ENCODE data around the gene AMDHD2. TPM values are rescaled to one million over a fixed set of nuclear protein-coding genes. Genes with fewer than 3 reads are reported as not detected.

Gene AMDHD2
- total and polyA plus RNA-seq, 2 of the 13 experiments (the other 11 are each of a cell fraction or from before 2014, with no cell fraction given), result 33.5 to 39.1 TPM

DNA sequence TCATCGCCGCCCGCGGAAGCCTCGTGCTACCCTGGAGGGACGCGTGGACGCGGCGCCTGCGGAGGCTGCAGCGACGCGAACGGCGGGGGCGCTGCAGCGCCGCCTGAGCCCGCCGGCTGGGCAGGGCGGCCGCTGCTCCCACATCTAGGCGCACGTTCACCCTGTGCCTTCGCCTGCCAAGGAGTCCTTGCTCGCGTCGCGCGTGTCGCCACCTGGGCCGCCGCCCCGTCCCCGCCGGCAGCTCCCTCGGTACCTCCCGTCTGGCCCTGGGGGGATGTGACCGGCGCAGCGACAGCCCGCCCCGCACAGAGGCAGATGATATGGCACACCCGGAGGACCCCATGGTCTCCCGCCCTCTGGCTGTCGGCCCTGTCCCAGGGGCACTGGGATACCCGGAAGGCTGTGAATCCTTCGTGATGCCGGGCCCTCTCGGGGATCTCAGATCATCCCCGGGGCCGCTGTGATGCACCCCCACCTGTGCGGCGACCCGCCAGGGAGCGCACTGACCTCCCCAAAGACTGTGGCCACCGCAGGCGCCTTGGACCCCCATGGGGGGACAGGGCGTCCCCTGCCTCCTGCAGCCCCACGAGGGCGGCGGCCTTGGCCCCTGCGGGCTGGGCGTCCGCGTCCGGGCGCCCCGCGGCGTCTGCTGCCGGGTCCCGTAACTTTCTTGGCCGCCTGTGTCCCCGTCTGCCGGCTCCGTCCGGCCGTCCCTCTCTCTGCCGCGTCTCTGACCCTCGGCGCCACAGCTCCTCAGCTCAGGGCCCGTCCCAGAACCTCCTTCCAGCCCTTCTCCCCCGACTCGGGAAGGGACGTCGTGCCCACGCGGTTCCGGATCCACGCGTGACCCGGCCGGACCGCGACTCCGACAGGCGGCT, 45.9 kb upstream of the AMDHD2 start (continued):
- TF ChIP-seq ZNF407 (CRISPR knock-in tag; IDR thresholded peaks at IDR 0.05; ENCODE audit: not compliant biosample characterization) (no peak), IKZF5 (CRISPR knock-in tag; IDR thresholded peaks at IDR 0.05) (no peak), RAD21 (CRISPR knock-in tag; IDR thresholded peaks at IDR 0.05) (peak; percentile 75), ZNF253 (CRISPR knock-in tag; IDR thresholded peaks at IDR 0.05; ENCODE audit: borderline replicate concordance) (no peak), HMGA1 (CRISPR knock-in tag; conservative IDR thresholded peaks at IDR 0.05) (no peak), ZNF644 (CRISPR knock-in tag; IDR thresholded peaks at IDR 0.05; ENCODE audit: low read depth) (no peak), CERS6 (CRISPR knock-in tag; IDR thresholded peaks at IDR 0.05) (no peak), RORA (CRISPR knock-in tag; IDR thresholded peaks at IDR 0.05) (no peak), SIN3A (IDR thresholded peaks at IDR 0.05; ENCODE audit: borderline replicate concordance, low read depth, low read length) (0 out of 2 replicates have a peak, but pooled peaks have one; percentile 46), NFRKB (IDR thresholded peaks at IDR 0.05) (no peak), KLF9 (CRISPR knock-in tag; IDR thresholded peaks at IDR 0.05; ENCODE audit: low read depth) (no peak), CC2D1A (CRISPR knock-in tag; IDR thresholded peaks at IDR 0.05) (no peak), SKI (IDR thresholded peaks at IDR 0.05; ENCODE audit: partially characterized antibody) (no peak), ZNF569 (CRISPR knock-in tag; IDR thresholded peaks at IDR 0.05; ENCODE audit: borderline replicate concordance) (no peak), ZNF12 (CRISPR knock-in tag; IDR thresholded peaks at IDR 0.05) (no peak)
- TF ChIP-seq, protein P1, sequence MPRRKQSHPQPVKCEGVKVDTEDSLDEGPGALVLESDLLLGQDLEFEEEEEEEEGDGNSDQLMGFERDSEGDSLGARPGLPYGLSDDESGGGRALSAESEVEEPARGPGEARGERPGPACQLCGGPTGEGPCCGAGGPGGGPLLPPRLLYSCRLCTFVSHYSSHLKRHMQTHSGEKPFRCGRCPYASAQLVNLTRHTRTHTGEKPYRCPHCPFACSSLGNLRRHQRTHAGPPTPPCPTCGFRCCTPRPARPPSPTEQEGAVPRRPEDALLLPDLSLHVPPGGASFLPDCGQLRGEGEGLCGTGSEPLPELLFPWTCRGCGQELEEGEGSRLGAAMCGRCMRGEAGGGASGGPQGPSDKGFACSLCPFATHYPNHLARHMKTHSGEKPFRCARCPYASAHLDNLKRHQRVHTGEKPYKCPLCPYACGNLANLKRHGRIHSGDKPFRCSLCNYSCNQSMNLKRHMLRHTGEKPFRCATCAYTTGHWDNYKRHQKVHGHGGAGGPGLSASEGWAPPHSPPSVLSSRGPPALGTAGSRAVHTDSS (CRISPR knock-in tag; conservative IDR thresholded peaks at IDR 0.05), result no peak
